ENCODE results near the gene PPP3R1.

DNA sequence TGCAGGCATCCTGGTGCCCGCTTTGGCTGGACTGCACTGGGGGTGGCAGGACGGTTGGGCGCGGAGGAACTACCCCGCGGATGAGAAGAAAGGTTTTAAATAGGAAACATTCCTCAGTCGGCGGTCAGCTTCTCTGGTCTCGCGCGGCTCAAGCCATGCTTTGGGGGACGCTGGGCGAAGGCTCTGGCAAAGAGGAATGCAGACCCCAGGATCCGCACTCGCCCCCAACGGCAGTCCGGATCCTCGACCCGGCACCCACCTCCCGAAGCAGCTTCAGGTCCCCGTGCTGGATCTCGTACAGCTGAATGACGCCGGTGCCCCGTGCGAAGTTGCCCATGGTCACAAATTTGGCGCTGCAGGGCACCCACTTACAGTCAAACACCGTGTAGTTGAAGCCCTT lies 95.3 kb downstream of the PPP3R1 start:
- TF ChIP-seq, protein P1, sequence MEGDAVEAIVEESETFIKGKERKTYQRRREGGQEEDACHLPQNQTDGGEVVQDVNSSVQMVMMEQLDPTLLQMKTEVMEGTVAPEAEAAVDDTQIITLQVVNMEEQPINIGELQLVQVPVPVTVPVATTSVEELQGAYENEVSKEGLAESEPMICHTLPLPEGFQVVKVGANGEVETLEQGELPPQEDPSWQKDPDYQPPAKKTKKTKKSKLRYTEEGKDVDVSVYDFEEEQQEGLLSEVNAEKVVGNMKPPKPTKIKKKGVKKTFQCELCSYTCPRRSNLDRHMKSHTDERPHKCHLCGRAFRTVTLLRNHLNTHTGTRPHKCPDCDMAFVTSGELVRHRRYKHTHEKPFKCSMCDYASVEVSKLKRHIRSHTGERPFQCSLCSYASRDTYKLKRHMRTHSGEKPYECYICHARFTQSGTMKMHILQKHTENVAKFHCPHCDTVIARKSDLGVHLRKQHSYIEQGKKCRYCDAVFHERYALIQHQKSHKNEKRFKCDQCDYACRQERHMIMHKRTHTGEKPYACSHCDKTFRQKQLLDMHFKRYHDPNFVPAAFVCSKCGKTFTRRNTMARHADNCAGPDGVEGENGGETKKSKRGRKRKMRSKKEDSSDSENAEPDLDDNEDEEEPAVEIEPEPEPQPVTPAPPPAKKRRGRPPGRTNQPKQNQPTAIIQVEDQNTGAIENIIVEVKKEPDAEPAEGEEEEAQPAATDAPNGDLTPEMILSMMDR (IDR thresholded peaks at IDR 0.05 in 4 of 5, conservative IDR thresholded peaks at IDR 0.05 in 1 of 5), result no peak
- TF ChIP-seq POLR2A (IDR thresholded peaks at IDR 0.05), result no peak
